OCI-LY1 (cell line): ENCODE measurements around the gene IFNGR1.

ENCODE experiments used
- EZH2 ChIP-seq: fragments of 200-600 bp; sonication (generic), shearing (Covaris generic); IDR thresholded peaks from 2 replicates; pipeline ENCODE4 v1.8.0; 2017; ENCODE audit warnings: borderline replicate concordance, mixed run types, mild to moderate bottlenecking, antibody characterized with exemption, low read length, moderate library complexity, mixed read lengths
- TF ChIP-seq, protein P1 (sequence below): fragments of 200-600 bp; sonication (generic), shearing (Covaris generic); IDR thresholded peaks from 2 replicates; pipeline ENCODE4 v1.5.1; 2017; ENCODE audit warnings: mild to moderate bottlenecking, antibody characterized with exemption, low read length, moderate library complexity, mixed read lengths

DNA sequence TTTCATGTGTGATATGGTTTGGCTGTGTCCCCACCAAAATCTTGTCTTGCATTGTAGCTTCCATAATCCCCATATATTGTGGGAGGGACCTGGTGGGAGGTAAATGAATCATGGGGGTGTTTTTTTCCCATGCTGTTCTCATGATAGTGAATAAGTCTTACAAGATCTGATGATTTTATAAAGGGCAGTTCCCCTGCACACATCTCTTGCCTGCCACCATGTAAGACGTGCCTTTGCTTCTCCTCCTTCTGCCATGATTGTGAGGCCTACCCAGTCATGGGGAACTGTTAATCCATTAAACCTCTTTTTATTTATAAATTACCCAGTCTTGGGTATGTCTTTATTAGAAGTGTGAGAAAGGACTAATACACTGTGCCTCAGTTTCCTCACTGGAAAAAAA is 41.6 kb downstream of the IFNGR1 start:
- TF ChIP-seq, protein P1, sequence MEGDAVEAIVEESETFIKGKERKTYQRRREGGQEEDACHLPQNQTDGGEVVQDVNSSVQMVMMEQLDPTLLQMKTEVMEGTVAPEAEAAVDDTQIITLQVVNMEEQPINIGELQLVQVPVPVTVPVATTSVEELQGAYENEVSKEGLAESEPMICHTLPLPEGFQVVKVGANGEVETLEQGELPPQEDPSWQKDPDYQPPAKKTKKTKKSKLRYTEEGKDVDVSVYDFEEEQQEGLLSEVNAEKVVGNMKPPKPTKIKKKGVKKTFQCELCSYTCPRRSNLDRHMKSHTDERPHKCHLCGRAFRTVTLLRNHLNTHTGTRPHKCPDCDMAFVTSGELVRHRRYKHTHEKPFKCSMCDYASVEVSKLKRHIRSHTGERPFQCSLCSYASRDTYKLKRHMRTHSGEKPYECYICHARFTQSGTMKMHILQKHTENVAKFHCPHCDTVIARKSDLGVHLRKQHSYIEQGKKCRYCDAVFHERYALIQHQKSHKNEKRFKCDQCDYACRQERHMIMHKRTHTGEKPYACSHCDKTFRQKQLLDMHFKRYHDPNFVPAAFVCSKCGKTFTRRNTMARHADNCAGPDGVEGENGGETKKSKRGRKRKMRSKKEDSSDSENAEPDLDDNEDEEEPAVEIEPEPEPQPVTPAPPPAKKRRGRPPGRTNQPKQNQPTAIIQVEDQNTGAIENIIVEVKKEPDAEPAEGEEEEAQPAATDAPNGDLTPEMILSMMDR: no peak
- no peak for TF ChIP-seq EZH2
